GM13977 (cell line): Measurements from ENCODE around the gene TAF11L13.

Experiments
- DNase-seq: peaks from one replicate; pipeline ENCODE4 v3.0.0; 2012; ENCODE audit warnings: low spot score
- CTCF ChIP-seq: IDR thresholded peaks from 2 replicates; pipeline ENCODE4 v1.5.1; 2012; ENCODE audit warnings: mild to moderate bottlenecking, control low read depth; ENCODE audit not compliant: insufficient read depth; ENCODE audit errors: extremely low read depth, missing control alignments
- in situ Hi-C: fragments of 300-500 bp; cut with MboI; formaldehyde crosslinking; loops from one replicate; pipeline ENCODE4 v1.12.0; 2022; ENCODE audit warnings: low sequenced_read_pairs, low pct_unique_long_range_greater_than_20kb, mixed read lengths, inconsistent platforms; ENCODE audit not compliant: unreplicated experiment

TAF11L13 gene

DNA sequence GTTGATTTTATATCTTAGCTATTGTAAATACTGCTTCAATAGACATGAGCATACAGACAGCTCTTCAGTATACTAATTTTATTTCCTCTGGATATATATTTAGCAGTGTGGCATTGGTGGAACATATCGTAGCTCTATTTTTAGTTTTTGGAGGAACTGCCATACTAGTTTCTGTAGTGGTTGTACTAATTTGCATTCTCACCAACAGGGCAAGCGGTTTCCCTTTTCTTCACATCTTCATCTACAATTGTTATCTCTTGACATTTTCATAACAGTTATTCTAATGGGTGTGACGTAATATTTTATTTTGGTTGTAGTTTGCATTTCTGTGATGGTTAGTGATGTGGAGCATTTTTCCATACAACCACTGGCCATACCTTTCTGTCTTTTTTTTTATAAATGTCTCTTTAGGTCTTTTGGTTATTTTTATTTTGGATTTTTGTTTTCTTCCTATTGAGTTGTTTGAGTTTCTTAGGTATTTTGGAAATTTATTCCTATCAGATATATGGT is 34.9 kb downstream of the TAF11L13 start:
- no peak for DNase-seq
- TF ChIP-seq CTCF, result no peak
- in situ Hi-C loops, result no loop called here

DNA sequence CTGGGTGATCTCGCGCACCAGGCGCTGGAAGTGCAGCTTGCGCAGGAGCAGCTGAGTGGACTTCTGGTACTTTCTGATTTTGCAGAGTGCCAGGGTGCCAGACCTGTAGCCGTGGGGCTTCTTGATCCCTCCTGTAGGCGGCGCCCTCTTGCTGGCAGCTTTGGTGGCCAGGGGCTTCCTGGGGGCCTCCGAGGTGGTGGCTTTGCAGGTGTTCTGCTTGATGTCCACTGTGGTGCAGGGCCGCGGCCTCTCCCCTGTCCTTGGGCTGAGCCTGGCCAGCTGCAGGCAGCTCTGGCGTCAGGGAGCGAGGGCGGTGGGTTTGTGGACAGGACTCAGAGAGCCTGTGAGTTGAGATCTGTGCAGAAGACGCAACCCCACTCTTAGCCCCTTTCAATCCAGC is 38.5 kb downstream of the TAF11L13 start:
- in situ Hi-C loops, result no loop called here
- no peak for TF ChIP-seq CTCF
- no peak for DNase-seq

DNA sequence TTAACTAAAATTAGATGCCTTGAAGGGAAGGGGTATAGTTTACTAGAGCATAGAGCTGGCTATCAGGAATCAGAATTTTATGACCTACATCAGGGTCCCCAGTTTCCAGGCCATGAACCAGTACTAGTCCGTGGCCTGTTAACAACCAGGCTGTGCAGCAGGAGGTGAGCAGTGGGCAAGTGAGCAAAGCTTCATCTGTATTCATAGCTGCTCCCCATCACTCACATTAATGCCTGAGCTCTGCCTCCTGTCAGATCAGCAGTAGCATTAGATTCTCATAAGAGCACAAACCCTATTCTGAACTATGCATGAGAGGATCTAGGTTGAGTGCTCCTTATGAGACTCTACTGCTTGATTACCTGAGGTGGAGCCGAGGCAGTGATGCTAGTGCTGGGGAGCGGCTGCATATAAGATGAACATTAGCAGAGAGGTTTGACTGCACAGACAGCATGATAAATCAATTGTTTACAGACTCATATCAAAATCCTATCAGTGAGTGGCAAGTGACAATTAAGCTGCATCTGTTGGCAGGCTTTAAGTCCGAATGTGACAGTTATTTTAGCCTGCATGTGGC is 47.0 kb downstream of the TAF11L13 start:
- no peak for TF ChIP-seq CTCF
- in situ Hi-C loops, result no loop called here
- no peak for DNase-seq

GRCh38 chr5:17679597-17680203 is 47.8 kb downstream of the TAF11L13 start:
- in situ Hi-C loops, result no loop called here
- no peak for DNase-seq
- no peak for TF ChIP-seq CTCF

DNA sequence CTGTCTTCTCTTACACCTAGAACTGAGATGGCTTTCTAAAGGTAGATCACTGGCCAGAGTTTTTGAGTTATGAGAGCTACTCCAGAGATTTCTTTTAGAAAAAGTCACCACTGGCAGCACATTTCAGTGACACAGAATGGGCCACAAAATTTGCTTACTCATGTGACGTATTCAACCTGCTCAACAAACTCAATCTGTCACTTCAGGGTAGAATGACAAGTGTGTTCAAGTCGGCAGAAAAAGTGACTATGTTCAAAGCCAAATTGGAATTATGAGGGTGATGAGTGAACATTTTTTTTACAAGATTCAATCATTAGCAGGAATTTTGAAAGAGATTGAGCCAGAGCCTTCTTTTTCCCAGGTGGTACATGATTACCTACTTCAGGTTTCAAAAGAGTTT is 48.8 kb downstream of the TAF11L13 start:
- in situ Hi-C loops, result no loop called here
- no peak for TF ChIP-seq CTCF
- DNase-seq, result no peak
